ENCODE results near the gene ANKRD60. TPM values are rescaled to one million over a fixed set of nuclear protein-coding genes. Genes with fewer than 3 reads are reported as not detected.
A peak's percentile ranks its signal among the peaks of the same experiment; 100 is the strongest.

The ANKRD60 gene
- total RNA-seq, 1 experiment from 2014 or later = not detected

GRCh38 chr20:58229198-58229798 lies 845 bp upstream of the ANKRD60 start:
- WGBS (ENCODE audit: extremely low coverage, insufficient read length, low lambda C conversion rate) = no CpG with 5 or more reads among the region's 14 CpGs
- H3K18ac ChIP-seq (ENCODE audit: insufficient read length, low read depth, low read length) = peak overlapping the region; percentile 77
- Mint-ChIP-seq H3K9me3 (peaks cover 6 to 7% of the 10 kb centered on the region in 2 experiments; a peak in 3 of 5 replicates), H3K4me3 (peak overlapping the region; percentile 60 to 81), H3K27me3 (ENCODE audit: low read depth) (peaks cover 40% of the 10 kb centered on the region), H3K27ac (peak overlapping the region; percentile 42 to 98 (median 95); a peak in 6 of 7 replicates), H3K36me3 (ENCODE audit: insufficient read depth in 1 of 3, low read depth in 3 of 3) (peaks cover 3 to 11% (median 7%) of the 10 kb centered on the region in 3 experiments), H3K4me1 (peaks cover 18 to 21% of the 10 kb centered on the region in 2 experiments)
- peaks cover 13% of the 10 kb centered on the region for H3K23me2 ChIP-seq (ENCODE audit: insufficient read length, low read depth, low read length, poor library complexity, severe bottlenecking)
- no peak overlapping the region for H3K56ac ChIP-seq (ENCODE audit: insufficient read length, low read depth, low read length)
- no peak overlapping the region for H3T11ph ChIP-seq (ENCODE audit: low read length)
- no peaks in the 10 kb centered on the region for H4K20me1 ChIP-seq (ENCODE audit: control insufficient read depth, insufficient read depth, insufficient read length)
- peak overlapping the region; percentile 69 for H3K9ac ChIP-seq (ENCODE audit: extremely low read depth, insufficient read length, low read length)
- H4K91ac ChIP-seq (ENCODE audit: insufficient read length, low read depth, low read length) = no peak overlapping the region
- no peak overlapping the region for H3K14ac ChIP-seq (ENCODE audit: insufficient read depth, low read length)
- no peak overlapping the region for H3K23ac ChIP-seq (ENCODE audit: insufficient read length, low read depth, low read length)
- no peak overlapping the region for H3K4ac ChIP-seq (ENCODE audit: low read depth, low read length)
- H2BK15ac ChIP-seq (ENCODE audit: low read depth, low read length) = no peak overlapping the region
- H3K4me2 ChIP-seq (ENCODE audit: insufficient read depth, insufficient read length, low read length) = peak overlapping the region; percentile 82
- H3K9me3 ChIP-seq (ENCODE audit: control insufficient read depth, low read depth, low read length) = no peaks in the 10 kb centered on the region
- no peak overlapping the region for H2AFZ ChIP-seq (ENCODE audit: low read length)
- no peak overlapping the region for H2BK12ac ChIP-seq (ENCODE audit: insufficient read length, low read depth, low read length)
- no peak overlapping the region for H2AK5ac ChIP-seq (ENCODE audit: insufficient read length, low read length)
- H2BK20ac ChIP-seq (ENCODE audit: low read depth, low read length, poor library complexity, severe bottlenecking) = no peak overlapping the region
- TF ChIP-seq CTCF (conservative IDR thresholded peaks at IDR 0.05) = no peak
- peaks cover 8% of the 10 kb centered on the region; the same call in 1 of the 2 replicates for H3K27me3 ChIP-seq (ENCODE audit: insufficient read depth, low read length)
- H4K5ac ChIP-seq (ENCODE audit: insufficient read length, low read depth, low read length) = peak overlapping the region; percentile 30
- no peak overlapping the region for H4K8ac ChIP-seq (replicated peaks; ENCODE audit: insufficient read length, low read depth, low read length)
- no peaks in the 10 kb centered on the region for H3K4me1 ChIP-seq (ENCODE audit: insufficient read depth, low read length)
- no peak overlapping the region for H2BK5ac ChIP-seq (ENCODE audit: insufficient read length, low read length)
- H3K79me1 ChIP-seq (ENCODE audit: insufficient read depth, low read depth, low read length, poor library complexity, severe bottlenecking) = no peaks in the 10 kb centered on the region
- peak overlapping the region; percentile 70 for H3K27ac ChIP-seq (ENCODE audit: insufficient read length, low read depth, low read length)
- DNase-seq = peak; percentile 68
- no peak overlapping the region for H2BK120ac ChIP-seq (ENCODE audit: low read depth, low read length, poor library complexity, severe bottlenecking)
- no peaks in the 10 kb centered on the region for H3K79me2 ChIP-seq (ENCODE audit: insufficient read depth, low read length)
